DND-41 (cell line): Measurements from ENCODE around the gene PPME1.

ENCODE experiments used
- EZH2 ChIP-seq: IDR thresholded peaks from 3 replicates; pipeline ENCODE4 v1.6.1; 2012; ENCODE audit warnings: borderline replicate concordance, low read depth, mild to moderate bottlenecking, moderate library complexity, low read length, inconsistent platforms; ENCODE audit not compliant: severe bottlenecking
- TF ChIP-seq, protein P1 (sequence below): IDR thresholded peaks from 2 replicates; pipeline ENCODE4 v1.5.1; 2012; ENCODE audit warnings: borderline replicate concordance, low read length, moderate library complexity, mild to moderate bottlenecking; ENCODE audit not compliant: poor library complexity, severe bottlenecking; ENCODE audit errors: extremely low read depth

DNA sequence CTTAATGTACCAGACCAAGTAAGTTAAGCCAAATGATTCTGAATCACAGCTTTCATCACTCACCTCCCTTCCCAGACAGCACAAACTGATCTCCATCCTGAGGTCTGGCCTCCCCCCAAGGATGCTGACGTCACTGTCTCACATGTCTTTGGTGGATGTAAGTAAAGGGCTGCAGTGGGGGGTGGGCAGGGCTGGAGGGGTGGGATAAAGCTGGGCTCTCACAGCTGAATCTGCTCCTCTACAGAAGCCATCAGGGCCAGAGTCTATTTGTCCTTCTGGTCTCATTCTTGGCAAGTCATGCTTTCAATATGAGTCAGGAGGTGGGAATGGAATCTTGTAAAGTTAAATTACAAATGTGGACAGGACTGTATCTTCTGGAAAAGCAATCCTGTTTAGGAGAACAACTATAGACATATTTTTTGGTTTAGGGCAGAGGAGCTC lies 107.7 kb downstream of the PPME1 start:
- TF ChIP-seq, protein P1, sequence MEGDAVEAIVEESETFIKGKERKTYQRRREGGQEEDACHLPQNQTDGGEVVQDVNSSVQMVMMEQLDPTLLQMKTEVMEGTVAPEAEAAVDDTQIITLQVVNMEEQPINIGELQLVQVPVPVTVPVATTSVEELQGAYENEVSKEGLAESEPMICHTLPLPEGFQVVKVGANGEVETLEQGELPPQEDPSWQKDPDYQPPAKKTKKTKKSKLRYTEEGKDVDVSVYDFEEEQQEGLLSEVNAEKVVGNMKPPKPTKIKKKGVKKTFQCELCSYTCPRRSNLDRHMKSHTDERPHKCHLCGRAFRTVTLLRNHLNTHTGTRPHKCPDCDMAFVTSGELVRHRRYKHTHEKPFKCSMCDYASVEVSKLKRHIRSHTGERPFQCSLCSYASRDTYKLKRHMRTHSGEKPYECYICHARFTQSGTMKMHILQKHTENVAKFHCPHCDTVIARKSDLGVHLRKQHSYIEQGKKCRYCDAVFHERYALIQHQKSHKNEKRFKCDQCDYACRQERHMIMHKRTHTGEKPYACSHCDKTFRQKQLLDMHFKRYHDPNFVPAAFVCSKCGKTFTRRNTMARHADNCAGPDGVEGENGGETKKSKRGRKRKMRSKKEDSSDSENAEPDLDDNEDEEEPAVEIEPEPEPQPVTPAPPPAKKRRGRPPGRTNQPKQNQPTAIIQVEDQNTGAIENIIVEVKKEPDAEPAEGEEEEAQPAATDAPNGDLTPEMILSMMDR, result no peak
- no peak for TF ChIP-seq EZH2
